GM12875 (cell line): ENCODE results near the gene LSM14A.

ENCODE experiments used
- H3K4me3 ChIP-seq: one replicate; pipeline ENCODE4 v1.5.1; 2011; ENCODE audit warnings: low read depth, low read length, control low read depth
- TF ChIP-seq, protein P1 (sequence below): IDR thresholded peaks from 2 replicates; pipeline ENCODE4 v1.5.1; 2011; ENCODE audit warnings: low read depth, mild to moderate bottlenecking, control low read depth, inconsistent platforms, low read length, moderate library complexity, borderline replicate concordance; ENCODE audit not compliant: insufficient read depth

Gene LSM14A

DNA sequence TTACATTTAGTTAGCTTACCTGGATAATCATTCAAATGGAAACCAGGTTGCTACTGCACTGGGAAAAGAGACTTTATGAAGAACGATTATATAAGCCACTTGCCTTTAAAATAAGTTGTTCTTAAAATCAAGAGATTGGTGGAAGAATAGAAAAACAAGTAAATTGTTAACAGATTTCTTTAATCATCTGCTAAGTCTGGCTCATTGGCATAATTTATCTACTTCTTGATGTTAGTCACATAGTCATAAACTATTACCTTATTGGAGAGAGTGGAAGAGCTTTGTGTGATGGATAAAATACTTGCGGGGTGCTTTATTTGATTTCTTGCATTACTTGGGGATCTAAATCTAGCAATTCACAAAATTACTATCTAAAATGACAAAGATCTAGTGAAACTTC, 6.8 kb downstream of the LSM14A start:
- TF ChIP-seq, protein P1, sequence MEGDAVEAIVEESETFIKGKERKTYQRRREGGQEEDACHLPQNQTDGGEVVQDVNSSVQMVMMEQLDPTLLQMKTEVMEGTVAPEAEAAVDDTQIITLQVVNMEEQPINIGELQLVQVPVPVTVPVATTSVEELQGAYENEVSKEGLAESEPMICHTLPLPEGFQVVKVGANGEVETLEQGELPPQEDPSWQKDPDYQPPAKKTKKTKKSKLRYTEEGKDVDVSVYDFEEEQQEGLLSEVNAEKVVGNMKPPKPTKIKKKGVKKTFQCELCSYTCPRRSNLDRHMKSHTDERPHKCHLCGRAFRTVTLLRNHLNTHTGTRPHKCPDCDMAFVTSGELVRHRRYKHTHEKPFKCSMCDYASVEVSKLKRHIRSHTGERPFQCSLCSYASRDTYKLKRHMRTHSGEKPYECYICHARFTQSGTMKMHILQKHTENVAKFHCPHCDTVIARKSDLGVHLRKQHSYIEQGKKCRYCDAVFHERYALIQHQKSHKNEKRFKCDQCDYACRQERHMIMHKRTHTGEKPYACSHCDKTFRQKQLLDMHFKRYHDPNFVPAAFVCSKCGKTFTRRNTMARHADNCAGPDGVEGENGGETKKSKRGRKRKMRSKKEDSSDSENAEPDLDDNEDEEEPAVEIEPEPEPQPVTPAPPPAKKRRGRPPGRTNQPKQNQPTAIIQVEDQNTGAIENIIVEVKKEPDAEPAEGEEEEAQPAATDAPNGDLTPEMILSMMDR, result no peak
- no peak overlapping the region for H3K4me3 ChIP-seq

DNA sequence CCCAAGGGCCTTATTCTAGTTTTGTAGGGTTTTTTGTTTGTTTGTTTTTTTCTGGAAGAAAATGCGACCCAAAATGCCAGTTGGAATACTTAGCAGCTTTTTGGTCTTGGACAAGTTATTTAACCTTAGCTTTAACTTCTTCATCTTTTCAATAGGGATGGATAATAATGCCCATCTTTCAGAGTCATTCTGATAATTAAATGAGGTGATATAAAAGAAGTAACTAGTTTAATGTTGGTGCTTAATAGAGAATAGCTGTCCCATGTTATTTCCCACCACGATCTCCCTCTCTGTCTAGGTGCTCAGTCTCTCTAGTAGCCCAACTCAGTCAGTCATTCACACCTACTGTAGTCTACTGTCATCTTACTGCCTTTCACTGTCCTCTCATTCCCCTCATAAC, 8.0 kb downstream of the LSM14A start:
- TF ChIP-seq, protein P1, result no peak
- no peak overlapping the region for H3K4me3 ChIP-seq

DNA sequence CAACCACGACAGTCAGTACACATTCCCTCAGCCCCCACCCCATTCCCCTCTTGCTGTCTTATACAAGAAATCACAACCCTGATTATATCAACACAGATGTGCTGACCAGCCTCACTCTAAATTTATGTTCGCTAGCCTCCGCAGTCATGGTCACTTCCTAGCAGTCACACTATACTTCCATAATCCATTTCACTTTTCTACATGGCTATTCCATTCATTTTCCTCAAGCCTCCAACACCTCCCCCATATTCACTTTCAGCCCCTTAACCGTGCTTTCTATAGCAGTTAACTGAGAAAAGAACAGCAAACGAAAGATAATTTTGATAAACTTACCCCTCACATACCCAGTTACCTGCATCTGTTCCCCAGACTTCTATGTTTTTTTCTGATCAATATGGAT, 8.4 kb downstream of the LSM14A start:
- TF ChIP-seq, protein P1, result no peak
- no peak overlapping the region for H3K4me3 ChIP-seq

DNA sequence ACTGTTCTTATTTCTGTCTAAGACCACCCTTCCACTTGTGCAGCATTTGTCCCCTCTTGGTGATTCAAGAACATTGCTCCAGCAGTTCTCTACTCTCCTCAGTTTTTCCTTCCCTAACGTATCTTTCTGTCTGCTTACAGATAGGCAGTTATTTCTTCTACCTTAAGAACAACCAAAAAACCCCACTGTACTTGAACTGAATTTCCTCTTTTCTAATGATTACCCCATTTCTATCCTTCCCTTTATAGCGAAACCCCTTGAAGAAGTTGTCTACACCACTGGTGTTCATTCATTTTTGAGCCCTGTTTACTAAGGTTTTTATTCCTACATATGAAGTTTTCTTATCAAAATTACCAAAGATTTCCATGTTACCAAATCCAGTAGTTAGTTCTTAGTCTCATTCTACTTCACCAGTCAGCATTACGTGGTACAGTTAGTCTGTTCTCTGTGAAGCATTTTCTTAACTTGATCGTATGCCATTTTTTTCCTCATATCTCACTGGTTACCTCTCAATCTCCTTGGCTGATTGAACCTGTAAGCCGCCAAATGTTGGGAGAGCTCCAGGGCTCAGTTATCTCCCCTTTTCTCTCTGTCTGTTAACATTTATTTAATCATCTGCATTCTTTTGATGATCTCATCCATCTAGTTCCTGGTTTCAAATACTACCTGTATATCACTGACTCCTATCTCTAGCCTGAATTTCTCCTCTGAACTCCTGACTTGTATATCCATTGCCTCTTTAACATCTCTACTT, 9.0 kb downstream of the LSM14A start:
- H3K4me3 ChIP-seq, result no peak overlapping the region
- TF ChIP-seq, protein P1, result no peak

DNA sequence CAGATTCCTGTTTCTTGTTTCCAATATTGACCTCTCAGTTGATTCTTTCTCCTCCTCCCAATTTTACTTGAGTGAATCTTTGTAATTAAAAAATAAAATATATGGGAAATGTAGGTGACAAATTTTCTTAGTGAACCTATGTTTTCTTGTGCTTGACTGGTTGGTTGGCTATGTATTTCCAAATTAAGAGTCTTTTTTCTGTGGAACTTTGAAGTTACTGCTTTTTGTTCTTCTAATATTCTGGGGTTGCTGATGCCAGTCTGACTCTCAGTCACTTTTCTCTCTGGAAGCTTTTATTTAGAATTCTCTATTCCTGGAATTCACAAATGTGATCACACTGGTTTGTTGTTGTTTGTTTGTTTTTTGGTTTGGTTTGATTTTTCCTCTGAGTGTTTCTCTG, 9.8 kb downstream of the LSM14A start:
- no peak overlapping the region for H3K4me3 ChIP-seq
- TF ChIP-seq, protein P1, result no peak

DNA sequence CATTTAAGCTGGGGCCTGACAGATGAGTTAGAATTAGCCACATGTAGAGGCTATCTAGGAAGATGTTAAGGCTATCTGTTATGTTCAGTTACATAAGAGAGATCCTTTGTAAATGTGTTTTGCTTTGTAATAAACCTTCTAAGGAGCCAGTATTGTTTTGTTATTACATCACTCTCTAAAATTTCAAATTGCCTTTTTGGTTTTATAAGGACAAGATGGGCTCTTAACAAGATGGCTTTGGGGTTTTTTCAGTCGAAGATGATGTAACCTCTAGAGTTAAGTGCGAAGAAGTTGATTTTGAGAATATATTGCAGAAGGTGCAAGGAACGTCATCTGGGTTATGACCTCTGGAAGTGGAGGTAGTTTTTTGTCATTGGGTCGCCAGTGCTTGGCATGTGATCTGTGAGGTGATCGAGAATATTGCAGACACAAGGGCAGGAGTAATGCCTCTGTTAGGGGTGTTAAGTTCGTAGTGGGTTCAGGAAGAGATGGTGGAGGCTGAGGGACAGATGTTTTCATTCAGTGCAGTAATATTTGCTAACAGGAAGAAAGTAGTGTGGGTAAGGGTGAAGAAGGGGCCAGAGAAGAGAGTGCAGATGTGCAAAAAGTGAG, 12.7 kb downstream of the LSM14A start:
- no peak overlapping the region for H3K4me3 ChIP-seq
- TF ChIP-seq, protein P1, result no peak

DNA sequence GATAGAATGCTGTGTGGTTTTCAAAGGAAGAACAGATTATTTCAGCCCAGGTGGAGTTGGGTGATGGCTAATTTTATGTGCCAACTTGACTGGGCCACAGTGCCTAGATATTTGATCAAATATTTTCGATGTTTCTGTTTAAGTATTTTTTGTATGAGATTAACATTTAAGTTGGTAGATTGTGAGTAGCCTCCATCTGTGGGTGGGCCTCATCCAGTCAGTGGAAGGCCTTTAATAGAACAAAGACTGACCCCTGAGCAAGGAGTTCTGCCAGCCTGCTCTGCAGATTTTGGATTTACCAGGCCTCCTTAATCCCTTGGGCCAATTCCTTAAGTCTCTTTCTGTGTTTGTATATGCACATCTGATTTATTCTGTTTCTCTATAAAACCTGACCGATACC, 13.9 kb downstream of the LSM14A start:
- TF ChIP-seq, protein P1, result no peak
- H3K4me3 ChIP-seq, result no peak overlapping the region
